ENCODE data around the gene MACROH2A1. TPM values are rescaled to one million over a fixed set of nuclear protein-coding genes. Genes with fewer than 3 reads are reported as not detected.

Gene MACROH2A1
- total and polyA plus RNA-seq, 10 of the 15 experiments (the other 5 are each of a cell fraction or from before 2014, with no cell fraction given): 45.7 to 230 (median 196) TPM

GRCh38 chr5:135437796-135438560, 38.9 kb upstream of the MACROH2A1 start (continued):
- TF ChIP-seq PAX5 (IDR thresholded peaks at IDR 0.05; ENCODE audit: borderline replicate concordance, low read depth, low read length) (no peak), LARP7 (IDR thresholded peaks at IDR 0.05) (no peak), EZH2 (IDR thresholded peaks at IDR 0.05; ENCODE audit: borderline replicate concordance, control insufficient read depth, low read depth, low read length) (no peak), CBX5 (IDR thresholded peaks at IDR 0.05; ENCODE audit: low read depth) (no peak), BACH1 (IDR thresholded peaks at IDR 0.05; ENCODE audit: borderline replicate concordance) (no peak)

- peak overlapping the region; percentile 19; the same call in 1 of the 2 replicates for H2AFZ ChIP-seq (ENCODE audit: control insufficient read depth, low read depth, low read length)
- FAIRE-seq (peak; percentile 18), DNase-seq (ENCODE audit: low read depth, low spot score) (no peak), ATAC-seq (peak; percentile 46)
- intact Hi-C loops (cut with micrococcal nuclease; ENCODE audit: unreplicated experiment) (no loop called here), in situ Hi-C loops (cut with MboI) (no loop called here)
- H3K9ac ChIP-seq (ENCODE audit: control insufficient read depth, insufficient read depth, low read length): no peak overlapping the region
- RAD21 ChIA-PET (ENCODE audit: unreplicated experiment): interaction anchor here (1.5 kb wide), 1 partner anchor 13 kb away, joined by 4 read pairs; no protein-coding TSS in a partner anchor
- H3K4me2 ChIP-seq (ENCODE audit: control insufficient read depth, insufficient read depth): peak overlapping the region; percentile 75
- POLR2A ChIA-PET: no interaction called here
- no peaks in the 10 kb centered on the region for H3K9me3 ChIP-seq (replicated peaks; ENCODE audit: control insufficient read depth, insufficient read depth, low read length)
- no peaks in the 10 kb centered on the region for H3K36me3 ChIP-seq (ENCODE audit: control insufficient read depth in 2 of 2, insufficient read depth in 2 of 2, low read length in 1 of 2)
- no peak overlapping the region for H3K4me3 ChIP-seq
- no peaks in the 10 kb centered on the region for H3K79me2 ChIP-seq (ENCODE audit: control insufficient read depth, insufficient read depth, low read length)
- H3K4me1 ChIP-seq (ENCODE audit: control insufficient read depth, insufficient read depth, low read length): peaks cover 19% of the 10 kb centered on the region
- no TSS peak for BruUV-seq (replicated peaks)
- no peak overlapping the region; the same call in 1 of the 2 replicates for H3K27ac ChIP-seq (ENCODE audit: control insufficient read depth, insufficient read depth)
- H3K27me3 ChIP-seq (replicated peaks in 1 of 2; ENCODE audit: control insufficient read depth in 2 of 2, insufficient read depth in 2 of 2, low read length in 1 of 2): no peaks in the 10 kb centered on the region
- H4K20me1 ChIP-seq (ENCODE audit: control insufficient read depth, insufficient read depth): no peaks in the 10 kb centered on the region
- SMC1A ChIA-PET (ENCODE audit: uncharacterized antibody, unreplicated experiment): interaction anchor here (1.2 kb wide), 1 partner anchor 20 kb away, joined by 5 read pairs; no protein-coding TSS in a partner anchor
- CTCF ChIA-PET: interaction anchor here (4.9 to 5.7 kb wide), 2 partner anchors 11 to 20 kb away, joined by 19 to 48 read pairs; no protein-coding TSS in a partner anchor
- 5% methylated on average over 6 of the region's 7 CpGs for WGBS (ENCODE audit: insufficient coverage, insufficient replicate concordance, low lambda C conversion rate, missing lambda C conversion rate)
- TF ChIP-seq RUNX3 (IDR thresholded peaks at IDR 0.05; ENCODE audit: low read length): peak; percentile 51; the same call in 1 of the 2 replicates
- TF ChIP-seq MTA2 (IDR thresholded peaks at IDR 0.05; ENCODE audit: low read depth): peak; percentile 20; the same call in 1 of the 2 replicates
- no peak for TF ChIP-seq MEF2A (IDR thresholded peaks at IDR 0.05; ENCODE audit: insufficient read depth, low read depth, low read length)
- no peak for TF ChIP-seq TARDBP (IDR thresholded peaks at IDR 0.05; ENCODE audit: borderline replicate concordance)
- no peak for TF ChIP-seq SMC3 (IDR thresholded peaks at IDR 0.05; ENCODE audit: borderline replicate concordance, low read length)
- TF ChIP-seq, protein P1, sequence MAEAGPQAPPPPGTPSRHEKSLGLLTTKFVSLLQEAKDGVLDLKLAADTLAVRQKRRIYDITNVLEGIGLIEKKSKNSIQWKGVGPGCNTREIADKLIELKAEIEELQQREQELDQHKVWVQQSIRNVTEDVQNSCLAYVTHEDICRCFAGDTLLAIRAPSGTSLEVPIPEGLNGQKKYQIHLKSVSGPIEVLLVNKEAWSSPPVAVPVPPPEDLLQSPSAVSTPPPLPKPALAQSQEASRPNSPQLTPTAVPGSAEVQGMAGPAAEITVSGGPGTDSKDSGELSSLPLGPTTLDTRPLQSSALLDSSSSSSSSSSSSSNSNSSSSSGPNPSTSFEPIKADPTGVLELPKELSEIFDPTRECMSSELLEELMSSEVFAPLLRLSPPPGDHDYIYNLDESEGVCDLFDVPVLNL (IDR thresholded peaks at IDR 0.05; ENCODE audit: low read depth, low read length): no peak
- TF ChIP-seq SPI1 (IDR thresholded peaks at IDR 0.05; ENCODE audit: borderline replicate concordance, insufficient read depth, low read depth, low read length): peak; percentile 57; the same call in 1 of the 2 replicates
- 0 out of 2 replicates have a peak, but pooled peaks have one; percentile 27 for TF ChIP-seq EED (IDR thresholded peaks at IDR 0.05; ENCODE audit: low read depth)
- peak; percentile 72 for TF ChIP-seq IKZF1 (conservative IDR thresholded peaks at IDR 0.05)
- 0 out of 2 replicates have a peak, but pooled peaks have one; percentile 23 for TF ChIP-seq NFIC (IDR thresholded peaks at IDR 0.05; ENCODE audit: low read depth, low read length)
- 0 out of 2 replicates have a peak, but pooled peaks have one; percentile 4 for TF ChIP-seq DPF2 (IDR thresholded peaks at IDR 0.05)
- no peak for TF ChIP-seq BCL11A (IDR thresholded peaks at IDR 0.05; ENCODE audit: low read depth, low read length)
- peak; percentile 71; a peak in 3 of 4 replicates for TF ChIP-seq IKZF2 (IDR thresholded peaks at IDR 0.05)
- TF ChIP-seq HSF1 (IDR thresholded peaks at IDR 0.05; ENCODE audit: low read depth, low read length): no peak
- no peak for TF ChIP-seq FOS (IDR thresholded peaks at IDR 0.05; ENCODE audit: borderline replicate concordance, extremely low read depth, insufficient read length)
These were observed 38.4 kb upstream of the MACROH2A1 start for GRCh38 chr5:135437422-135437795.
